ENCODE results near the gene GRID1.

GRID1 gene

GRCh38 chr10:86045896-86046295, 320.7 kb downstream of the GRID1 start:
- Histone ChIP-seq H3K4me3 (no peak overlapping the region), H3K9me3 (no peaks in the 10 kb centered on the region)
- intact Hi-C loops (cut with DNase I; ENCODE audit: low total_unique reads), result no loop called here

GRCh38 chr10:86044029-86044428, 322.6 kb downstream of the GRID1 start:
- Histone ChIP-seq H3K4me1 (no peaks in the 10 kb centered on the region), H3K9me3 (no peaks in the 10 kb centered on the region), H3K36me3 (no peaks in the 10 kb centered on the region), H3K4me3 (no peak overlapping the region), H3K27ac (no peak overlapping the region), H3K27me3 (no peaks in the 10 kb centered on the region)
- DNase-seq, result no peak
- intact Hi-C loops (cut with DNase I; ENCODE audit: low total_unique reads), result no loop called here
- TF ChIP-seq CTCF (IDR thresholded peaks at IDR 0.05), result no peak

More at GRCh38 chr10:86045896-86046295, 320.7 kb downstream of the GRID1 start:
- peak in 1 of 2 donors; percentile 37 for DNase-seq
- Histone ChIP-seq H3K27me3 (no peaks in the 10 kb centered on the region), H3K27ac (no peak overlapping the region), H3K36me3 (no peaks in the 10 kb centered on the region), H3K4me1 (no peaks in the 10 kb centered on the region)
- TF ChIP-seq CTCF (IDR thresholded peaks at IDR 0.05), result no peak

- DNase-seq, result peak in 1 of 2 donors; percentile 13
- Histone ChIP-seq H3K27ac (no peak overlapping the region), H3K4me1 (no peaks in the 10 kb centered on the region), H3K27me3 (no peaks in the 10 kb centered on the region), H3K4me3 (no peak overlapping the region), H3K9me3 (no peaks in the 10 kb centered on the region), H3K36me3 (no peaks in the 10 kb centered on the region)
- intact Hi-C loops (cut with DNase I; ENCODE audit: low total_unique reads), result no loop called here
- no peak for TF ChIP-seq CTCF (IDR thresholded peaks at IDR 0.05)
Measured at GRCh38 chr10:86043236-86043635, 323.4 kb downstream of the GRID1 start.

GRCh38 chr10:86042161-86042560, 324.4 kb downstream of the GRID1 start:
- Histone ChIP-seq H3K4me3 (no peak overlapping the region), H3K4me1 (no peaks in the 10 kb centered on the region), H3K27me3 (no peaks in the 10 kb centered on the region), H3K27ac (no peak overlapping the region), H3K9me3 (no peaks in the 10 kb centered on the region), H3K36me3 (no peaks in the 10 kb centered on the region)
- no peak for TF ChIP-seq CTCF (IDR thresholded peaks at IDR 0.05)
- intact Hi-C loops (cut with DNase I; ENCODE audit: low total_unique reads), result no loop called here
- peak in 1 of 2 donors; percentile 3 for DNase-seq

GRCh38 chr10:86041116-86041515, 325.5 kb downstream of the GRID1 start:
- no peak for TF ChIP-seq CTCF (IDR thresholded peaks at IDR 0.05)
- Histone ChIP-seq H3K27me3 (no peaks in the 10 kb centered on the region), H3K4me3 (no peak overlapping the region), H3K36me3 (no peaks in the 10 kb centered on the region), H3K27ac (no peak overlapping the region), H3K4me1 (no peaks in the 10 kb centered on the region), H3K9me3 (no peaks in the 10 kb centered on the region)
- DNase-seq, result peak in 1 of 2 donors; percentile 17
- intact Hi-C loops (cut with DNase I; ENCODE audit: low total_unique reads), result no loop called here

GRCh38 chr10:86038371-86038770, 328.2 kb downstream of the GRID1 start:
- H3K36me3 ChIP-seq, result no peaks in the 10 kb centered on the region
- intact Hi-C loops (cut with DNase I; ENCODE audit: low total_unique reads), result no loop called here
- H3K4me3 ChIP-seq, result no peak overlapping the region
- no peak for TF ChIP-seq CTCF (IDR thresholded peaks at IDR 0.05)
- H3K9me3 ChIP-seq, result no peaks in the 10 kb centered on the region
- H3K4me1 ChIP-seq, result no peaks in the 10 kb centered on the region
- no peak overlapping the region for H3K27ac ChIP-seq
- no peak for DNase-seq
- H3K27me3 ChIP-seq, result no peaks in the 10 kb centered on the region
